VCaP (cell line): ENCODE measurements around the gene IFIT1B.

Experiments
- H3K27ac ChIP-seq: fragments of 450-650 bp; 2 replicates; pipeline ENCODE4 v1.5.1; 2017
- TF ChIP-seq, protein P1 (sequence below): fragments of 450-650 bp; conservative IDR thresholded peaks from 2 replicates; pipeline ENCODE4 v1.5.1; 2017; ENCODE audit warnings: mild to moderate bottlenecking, moderate library complexity

Gene IFIT1B

DNA sequence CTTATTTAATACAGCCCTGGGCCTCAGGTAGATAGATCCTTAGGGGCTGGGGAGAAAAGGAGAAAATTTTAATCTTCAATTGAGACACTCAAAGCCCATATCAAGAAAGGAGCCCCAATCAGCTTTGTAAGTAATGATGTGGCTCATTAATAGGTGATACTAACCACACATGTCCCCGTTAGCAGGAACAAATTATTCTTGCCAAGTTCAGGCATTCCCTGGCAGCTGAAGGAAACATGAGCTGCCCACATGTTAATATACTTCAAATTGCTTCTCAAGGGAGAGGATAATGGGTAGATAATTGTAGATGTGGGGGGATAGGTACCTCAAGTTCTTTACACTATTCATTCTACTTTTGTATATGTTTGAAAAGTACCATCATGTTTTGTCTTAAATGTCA, 51.0 kb downstream of the IFIT1B start:
- TF ChIP-seq, protein P1, sequence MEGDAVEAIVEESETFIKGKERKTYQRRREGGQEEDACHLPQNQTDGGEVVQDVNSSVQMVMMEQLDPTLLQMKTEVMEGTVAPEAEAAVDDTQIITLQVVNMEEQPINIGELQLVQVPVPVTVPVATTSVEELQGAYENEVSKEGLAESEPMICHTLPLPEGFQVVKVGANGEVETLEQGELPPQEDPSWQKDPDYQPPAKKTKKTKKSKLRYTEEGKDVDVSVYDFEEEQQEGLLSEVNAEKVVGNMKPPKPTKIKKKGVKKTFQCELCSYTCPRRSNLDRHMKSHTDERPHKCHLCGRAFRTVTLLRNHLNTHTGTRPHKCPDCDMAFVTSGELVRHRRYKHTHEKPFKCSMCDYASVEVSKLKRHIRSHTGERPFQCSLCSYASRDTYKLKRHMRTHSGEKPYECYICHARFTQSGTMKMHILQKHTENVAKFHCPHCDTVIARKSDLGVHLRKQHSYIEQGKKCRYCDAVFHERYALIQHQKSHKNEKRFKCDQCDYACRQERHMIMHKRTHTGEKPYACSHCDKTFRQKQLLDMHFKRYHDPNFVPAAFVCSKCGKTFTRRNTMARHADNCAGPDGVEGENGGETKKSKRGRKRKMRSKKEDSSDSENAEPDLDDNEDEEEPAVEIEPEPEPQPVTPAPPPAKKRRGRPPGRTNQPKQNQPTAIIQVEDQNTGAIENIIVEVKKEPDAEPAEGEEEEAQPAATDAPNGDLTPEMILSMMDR, result no peak
- no peak overlapping the region for H3K27ac ChIP-seq

DNA sequence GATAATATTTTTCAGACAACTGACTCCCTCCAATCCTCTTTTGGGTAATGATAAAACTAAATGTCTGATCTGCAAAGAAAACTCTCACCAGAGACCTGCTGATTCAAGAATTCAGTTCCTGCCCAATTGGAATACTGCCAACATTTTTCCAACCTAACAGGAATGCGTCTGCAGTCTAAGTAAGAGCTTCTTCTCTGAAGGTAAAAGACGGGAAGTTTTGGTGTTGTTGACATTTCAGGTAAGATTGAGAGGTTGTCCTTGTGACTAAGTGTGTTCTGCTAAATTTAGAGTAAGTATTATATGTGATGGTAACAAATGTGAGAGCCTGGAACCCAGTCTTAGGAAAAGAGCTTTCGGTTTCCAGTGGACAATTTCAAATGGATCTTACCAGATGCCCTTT, 54.1 kb downstream of the IFIT1B start:
- no peak overlapping the region for H3K27ac ChIP-seq
- TF ChIP-seq, protein P1, result no peak
